Natural killer cell (primary cell): ENCODE measurements around the gene DOC2A. TPM values are rescaled to one million over a fixed set of nuclear protein-coding genes. Genes with fewer than 3 reads are reported as not detected.

Source experiments
- ATAC-seq, 3 donors: fragments of 150-1000 bp in 2 of 3; fragments of 200-7000 bp in 1 of 3; cut with Tn5 transposase; 1 replicate in 1 of 3; 2 replicates in 2 of 3; pipeline ENCODE4 v1.10.0; 2021; ENCODE audit warnings: mild to moderate bottlenecking in 2 of 3, moderate library complexity in 2 of 3
- DNase-seq, 2 donors: peaks; one replicate each; pipeline versions ENCODE4 v3.0.0 to v3.0.0-alpha.2; 2013 to 2021; ENCODE audit warnings: mixed read lengths in 1 of 2
- H3K27ac ChIP-seq: one replicate; pipeline ENCODE4 v1.5.1; 2013; ENCODE audit warnings: mild to moderate bottlenecking, low read length
- H3K27me3 ChIP-seq: one replicate; pipeline ENCODE4 v1.6.1; 2013; ENCODE audit warnings: low read length; ENCODE audit not compliant: control insufficient read depth, insufficient read depth
- H3K36me3 ChIP-seq: one replicate; pipeline ENCODE4 v1.6.1; 2013; ENCODE audit warnings: low read length; ENCODE audit not compliant: control insufficient read depth, insufficient read depth
- H3K4me1 ChIP-seq: one replicate; pipeline ENCODE4 v1.6.1; 2013; ENCODE audit warnings: low read length; ENCODE audit not compliant: control insufficient read depth, insufficient read depth
- H3K4me3 ChIP-seq: one replicate; pipeline ENCODE4 v1.5.1; 2013; ENCODE audit warnings: low read length
- H3K9me3 ChIP-seq: one replicate; pipeline ENCODE4 v1.6.1; 2013; ENCODE audit warnings: low read length; ENCODE audit not compliant: control insufficient read depth, insufficient read depth
- H3K27ac Mint-ChIP-seq, 2 donors: one replicate each; pipeline ENCODE4 v1.8.0; 2022; ENCODE audit warnings: mild to moderate bottlenecking in 2 of 2, mixed read lengths in 2 of 2, moderate library complexity in 1 of 2
- H3K27me3 Mint-ChIP-seq, 2 donors: one replicate each; pipeline ENCODE4 v1.8.0; 2022; ENCODE audit warnings: low read depth in 2 of 2, mixed read lengths in 2 of 2
- H3K36me3 Mint-ChIP-seq: one replicate; pipeline ENCODE4 v1.8.0; 2022; ENCODE audit warnings: mixed read lengths
- H3K4me1 Mint-ChIP-seq, 2 donors: one replicate each; pipeline ENCODE4 v1.8.0; 2022; ENCODE audit warnings: mixed read lengths in 2 of 2
- H3K4me3 Mint-ChIP-seq: one replicate; pipeline ENCODE4 v1.8.0; 2022; ENCODE audit warnings: mild to moderate bottlenecking, moderate library complexity, mixed read lengths
- H3K9me3 Mint-ChIP-seq, 2 donors: one replicate each; pipeline ENCODE4 v1.8.0; 2022; ENCODE audit warnings: mixed read lengths in 2 of 2
- WGBS: methylation state at CpG from one replicate; pipeline ENCODE4 v1.1.7; 2013; ENCODE audit warnings: missing lambda C conversion rate; ENCODE audit not compliant: insufficient coverage; 5-methylcytosine and 5-hydroxymethylcytosine counted together
- intact Hi-C: fragments of 100-400 bp; cut with micrococcal nuclease; formaldehyde crosslinking; loops from one replicate; pipeline ENCODE4 v1.14.2; 2022
- total RNA-seq, 4 donors: library from RNA; stranded (reverse); fragments of 120-200 nt in 1 of 4; gene quantifications; one replicate each; pipeline versions ENCODE4 v1.2.3 to v1.2.4, GENCODE V29; 2013 to 2022
- TF ChIP-seq, protein P1 (sequence below): fragments of 200-600 bp; IDR thresholded peaks from one replicate; pipeline ENCODE4 v1.8.0; 2022; ENCODE audit warnings: antibody characterized with exemption

Gene DOC2A
- total RNA-seq, 3 donors from 2014 or later (not counting 1 experiment from before 2014, with no cell fraction given) = not detected

GRCh38 chr16:30032083-30032819, 21.4 kb upstream of the DOC2A start:
- Histone ChIP-seq H3K36me3 (no peaks in the 10 kb centered on the region), H3K27me3 (peaks cover 25% of the 10 kb centered on the region), H3K4me1 (peaks cover 17% of the 10 kb centered on the region), H3K27ac (no peak overlapping the region), H3K4me3 (no peak overlapping the region), H3K9me3 (no peaks in the 10 kb centered on the region)
- intact Hi-C loops = no loop called here
- H3K9me3 Mint-ChIP-seq = no peaks in the 10 kb centered on the region
- no peaks in the 10 kb centered on the region for H3K36me3 Mint-ChIP-seq
- H3K27me3 Mint-ChIP-seq = peaks cover 24 to 30% of the 10 kb centered on the region in 2 donors
- peaks cover 0 to 22% of the 10 kb centered on the region in 2 donors for H3K4me1 Mint-ChIP-seq
- ATAC-seq (peak; percentile 66 to 69 (median 67)), DNase-seq (peak; percentile 41 to 85)
- peak overlapping the region; percentile 50 for H3K4me3 Mint-ChIP-seq
- TF ChIP-seq, protein P1, sequence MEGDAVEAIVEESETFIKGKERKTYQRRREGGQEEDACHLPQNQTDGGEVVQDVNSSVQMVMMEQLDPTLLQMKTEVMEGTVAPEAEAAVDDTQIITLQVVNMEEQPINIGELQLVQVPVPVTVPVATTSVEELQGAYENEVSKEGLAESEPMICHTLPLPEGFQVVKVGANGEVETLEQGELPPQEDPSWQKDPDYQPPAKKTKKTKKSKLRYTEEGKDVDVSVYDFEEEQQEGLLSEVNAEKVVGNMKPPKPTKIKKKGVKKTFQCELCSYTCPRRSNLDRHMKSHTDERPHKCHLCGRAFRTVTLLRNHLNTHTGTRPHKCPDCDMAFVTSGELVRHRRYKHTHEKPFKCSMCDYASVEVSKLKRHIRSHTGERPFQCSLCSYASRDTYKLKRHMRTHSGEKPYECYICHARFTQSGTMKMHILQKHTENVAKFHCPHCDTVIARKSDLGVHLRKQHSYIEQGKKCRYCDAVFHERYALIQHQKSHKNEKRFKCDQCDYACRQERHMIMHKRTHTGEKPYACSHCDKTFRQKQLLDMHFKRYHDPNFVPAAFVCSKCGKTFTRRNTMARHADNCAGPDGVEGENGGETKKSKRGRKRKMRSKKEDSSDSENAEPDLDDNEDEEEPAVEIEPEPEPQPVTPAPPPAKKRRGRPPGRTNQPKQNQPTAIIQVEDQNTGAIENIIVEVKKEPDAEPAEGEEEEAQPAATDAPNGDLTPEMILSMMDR = peak; percentile 67
- no peak overlapping the region for H3K27ac Mint-ChIP-seq
- 21% methylated on average over 11 of the region's 12 CpGs for WGBS

GRCh38 chr16:30031477-30031918, 20.7 kb upstream of the DOC2A start:
- peaks cover 32 to 34% of the 10 kb centered on the region in 2 donors for H3K27me3 Mint-ChIP-seq

DNA sequence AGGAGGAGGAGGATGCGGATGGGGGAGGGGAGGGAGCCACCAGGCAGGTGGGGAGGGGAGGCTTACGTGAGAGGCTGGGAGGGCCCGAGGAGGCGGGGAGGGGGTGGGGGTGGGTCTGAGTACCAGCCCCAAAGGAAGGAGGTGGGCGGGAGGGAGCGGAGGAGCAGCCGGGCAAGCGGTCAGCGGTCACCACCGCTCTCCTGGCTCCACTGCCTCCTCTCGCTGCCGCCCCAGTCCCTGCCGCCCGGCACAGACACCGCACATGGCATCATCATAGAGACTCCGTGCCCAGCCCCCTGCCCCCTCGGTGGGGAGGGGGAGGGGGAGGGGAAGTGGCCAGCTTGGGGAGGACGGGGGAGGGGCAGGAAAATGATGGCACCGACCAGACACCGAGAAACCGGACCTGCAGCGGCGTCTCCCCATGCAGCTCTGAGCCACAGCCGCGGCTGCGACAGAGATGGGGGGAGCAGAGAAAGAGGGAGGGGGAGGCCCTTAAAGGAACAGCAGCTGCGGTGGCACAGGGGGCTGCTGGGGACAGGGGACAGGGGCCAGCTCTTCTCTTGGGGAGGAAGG, 20.1 kb upstream of the DOC2A start, which contains the start of gene TLCD3B:
TLCD3B (minus strand) TSS at position 431 of the 573 bp plus-strand sequence. CDS start 744 bp downstream, outside the sequence.
- peak in 2 of 3 donors; percentile 44 to 51 for ATAC-seq
- Histone ChIP-seq H3K9me3 (no peaks in the 10 kb centered on the region), H3K27me3 (peaks cover 25% of the 10 kb centered on the region), H3K4me1 (peaks cover 17% of the 10 kb centered on the region), H3K36me3 (no peaks in the 10 kb centered on the region), H3K4me3 (no peak within 1 kb of the TSS), H3K27ac (no peak within 1 kb of the TSS)
- Mint-ChIP-seq H3K4me3 (peak within 1 kb of the TSS; percentile 50), H3K36me3 (no peaks in the 10 kb centered on the region), H3K27me3 (peaks cover 32 to 34% of the 10 kb centered on the region in 2 donors), H3K27ac (peak within 1 kb of the TSS in 1 of 2 donors; percentile 40), H3K4me1 (peaks cover 0 to 22% of the 10 kb centered on the region in 2 donors), H3K9me3 (no peaks in the 10 kb centered on the region)
- TF ChIP-seq, protein P1 = no peak
- 3% methylated on average over 27 of the region's 27 CpGs for WGBS
- intact Hi-C loops = no loop called here
- peak in 1 of 2 donors; percentile 32 for DNase-seq

More at GRCh38 chr16:30031477-30031918, 20.7 kb upstream of the DOC2A start:
- Histone ChIP-seq H3K9me3 (no peaks in the 10 kb centered on the region), H3K27ac (no peak overlapping the region), H3K4me1 (peaks cover 17% of the 10 kb centered on the region), H3K36me3 (no peaks in the 10 kb centered on the region), H3K27me3 (peaks cover 25% of the 10 kb centered on the region), H3K4me3 (no peak overlapping the region)
- no peak for ATAC-seq
- H3K27ac Mint-ChIP-seq = no peak overlapping the region
- peaks cover 0 to 22% of the 10 kb centered on the region in 2 donors for H3K4me1 Mint-ChIP-seq
- intact Hi-C loops = no loop called here
- DNase-seq = peak in 1 of 2 donors; percentile 11
- no peaks in the 10 kb centered on the region for H3K36me3 Mint-ChIP-seq
- WGBS = 21% methylated on average over 7 of the region's 11 CpGs
- no peak overlapping the region for H3K4me3 Mint-ChIP-seq
- no peaks in the 10 kb centered on the region for H3K9me3 Mint-ChIP-seq
- TF ChIP-seq, protein P1 = no peak
